ENCODE results near the gene FDXR. TPM values are rescaled to one million over a fixed set of nuclear protein-coding genes. Genes with fewer than 3 reads are reported as not detected.
"Not testable (repeated sequence)": the region's sequence is repeated elsewhere in the genome, so short reads cannot be mapped to it uniquely, and the experiment has no call there.

FDXR gene
- total RNA-seq, 1 donor = 23.5 TPM

- H3K4me1 ChIP-seq (ENCODE audit: insufficient read depth, low read length) = no peaks in the 10 kb centered on the region
- no peaks in the 10 kb centered on the region for H3K79me2 ChIP-seq (ENCODE audit: insufficient read depth, low read length)
- H3K27ac ChIP-seq (ENCODE audit: low read depth, low read length) = no peak overlapping the region
- H3K4me3 ChIP-seq (ENCODE audit: insufficient read depth, low read length) = no peak overlapping the region
- no peak for DNase-seq (ENCODE audit: insufficient read length, low spot score, missing footprints)
- H3K9me3 ChIP-seq (ENCODE audit: low read depth, low read length) = no peaks in the 10 kb centered on the region
- no peaks in the 10 kb centered on the region for H4K20me1 ChIP-seq (ENCODE audit: insufficient read depth, low read length)
- TF ChIP-seq, protein P1, sequence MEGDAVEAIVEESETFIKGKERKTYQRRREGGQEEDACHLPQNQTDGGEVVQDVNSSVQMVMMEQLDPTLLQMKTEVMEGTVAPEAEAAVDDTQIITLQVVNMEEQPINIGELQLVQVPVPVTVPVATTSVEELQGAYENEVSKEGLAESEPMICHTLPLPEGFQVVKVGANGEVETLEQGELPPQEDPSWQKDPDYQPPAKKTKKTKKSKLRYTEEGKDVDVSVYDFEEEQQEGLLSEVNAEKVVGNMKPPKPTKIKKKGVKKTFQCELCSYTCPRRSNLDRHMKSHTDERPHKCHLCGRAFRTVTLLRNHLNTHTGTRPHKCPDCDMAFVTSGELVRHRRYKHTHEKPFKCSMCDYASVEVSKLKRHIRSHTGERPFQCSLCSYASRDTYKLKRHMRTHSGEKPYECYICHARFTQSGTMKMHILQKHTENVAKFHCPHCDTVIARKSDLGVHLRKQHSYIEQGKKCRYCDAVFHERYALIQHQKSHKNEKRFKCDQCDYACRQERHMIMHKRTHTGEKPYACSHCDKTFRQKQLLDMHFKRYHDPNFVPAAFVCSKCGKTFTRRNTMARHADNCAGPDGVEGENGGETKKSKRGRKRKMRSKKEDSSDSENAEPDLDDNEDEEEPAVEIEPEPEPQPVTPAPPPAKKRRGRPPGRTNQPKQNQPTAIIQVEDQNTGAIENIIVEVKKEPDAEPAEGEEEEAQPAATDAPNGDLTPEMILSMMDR (IDR thresholded peaks at IDR 0.05; ENCODE audit: extremely low read depth, low read depth, low read length) = no peak
- H3K4me2 ChIP-seq (ENCODE audit: insufficient read depth, low read length) = no peak overlapping the region
- no peaks in the 10 kb centered on the region for H3K36me3 ChIP-seq (ENCODE audit: insufficient read depth, low read length)
- peaks cover 5% of the 10 kb centered on the region for H3K27me3 ChIP-seq (ENCODE audit: insufficient read depth, low read length)
- no peak overlapping the region for H2AFZ ChIP-seq (ENCODE audit: low read length)
These were observed 34.2 kb upstream of the FDXR start for GRCh38 chr17:74907012-74907411.

DNA sequence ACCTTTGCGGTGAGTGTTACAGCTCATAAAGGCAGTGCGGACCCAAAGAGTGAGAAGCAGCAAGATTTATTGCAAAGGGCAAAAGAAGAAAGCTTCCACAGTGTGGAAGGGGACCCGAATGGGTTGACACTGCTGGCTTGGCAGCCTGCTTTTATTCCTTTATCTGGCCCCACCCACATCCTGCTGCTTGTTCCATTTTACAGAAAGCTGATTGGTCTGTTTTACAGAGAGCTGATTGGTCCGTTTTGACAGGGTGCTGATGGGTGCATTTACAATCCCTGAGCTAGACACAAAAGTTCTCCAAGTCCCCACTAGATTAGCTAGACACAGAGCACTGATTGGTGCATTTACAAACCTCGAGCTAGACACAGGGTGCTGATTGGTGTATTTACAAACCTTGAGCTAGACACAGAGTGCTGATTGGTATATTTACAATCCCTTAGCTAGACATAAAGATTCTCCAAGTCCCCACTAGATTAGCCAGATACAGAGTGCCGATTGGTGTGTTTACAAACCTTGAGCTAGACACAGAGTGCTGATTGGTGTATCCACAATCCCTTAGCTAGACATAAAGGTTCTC lies 33.5 kb upstream of the FDXR start:
- not testable (repeated sequence) for H3K36me3 ChIP-seq (ENCODE audit: insufficient read depth, low read length); H3K4me3 ChIP-seq (ENCODE audit: insufficient read depth, low read length); H3K4me1 ChIP-seq (ENCODE audit: insufficient read depth, low read length); H3K4me2 ChIP-seq (ENCODE audit: insufficient read depth, low read length); H2AFZ ChIP-seq (ENCODE audit: low read length); H3K79me2 ChIP-seq (ENCODE audit: insufficient read depth, low read length); H3K27me3 ChIP-seq (ENCODE audit: insufficient read depth, low read length); H3K9me3 ChIP-seq (ENCODE audit: low read depth, low read length); H4K20me1 ChIP-seq (ENCODE audit: insufficient read depth, low read length); DNase-seq (ENCODE audit: insufficient read length, low spot score, missing footprints); H3K27ac ChIP-seq (ENCODE audit: low read depth, low read length)

GRCh38 chr17:74904687-74905409 lies 32.1 kb upstream of the FDXR start:
- TF ChIP-seq, protein P1 (IDR thresholded peaks at IDR 0.05; ENCODE audit: extremely low read depth, low read depth, low read length) = no peak
- DNase-seq (ENCODE audit: insufficient read length, low spot score, missing footprints) = peak; percentile 62
- Histone ChIP-seq H3K4me1 (ENCODE audit: insufficient read depth, low read length) (no peaks in the 10 kb centered on the region), H3K9me3 (ENCODE audit: low read depth, low read length) (no peaks in the 10 kb centered on the region), H4K20me1 (ENCODE audit: insufficient read depth, low read length) (no peaks in the 10 kb centered on the region), H3K4me3 (ENCODE audit: insufficient read depth, low read length) (no peak overlapping the region), H3K27ac (ENCODE audit: low read depth, low read length) (no peak overlapping the region), H3K36me3 (ENCODE audit: insufficient read depth, low read length) (no peaks in the 10 kb centered on the region), H3K27me3 (ENCODE audit: insufficient read depth, low read length) (peaks cover 5% of the 10 kb centered on the region), H3K79me2 (ENCODE audit: insufficient read depth, low read length) (no peaks in the 10 kb centered on the region), H2AFZ (ENCODE audit: low read length) (no peak overlapping the region), H3K4me2 (ENCODE audit: insufficient read depth, low read length) (no peak overlapping the region)

DNA sequence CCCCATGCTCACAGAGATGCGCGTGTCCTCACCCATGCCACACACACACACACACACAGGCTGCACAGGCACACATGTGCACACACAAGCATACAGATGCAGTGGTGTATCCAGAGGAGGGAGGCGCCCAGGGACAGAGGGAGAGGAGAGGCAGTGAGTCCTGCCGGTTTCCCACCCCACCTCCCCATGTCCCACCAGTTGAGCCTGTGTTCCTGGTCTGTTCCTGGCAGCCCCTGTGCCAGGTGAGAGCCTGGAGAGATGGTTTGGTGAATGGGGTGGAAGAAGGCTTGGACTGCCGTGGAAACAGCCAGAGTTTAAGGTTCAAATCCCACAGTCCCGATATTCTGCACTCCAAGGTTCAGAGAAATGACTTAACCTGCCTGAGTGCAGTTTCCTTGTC lies 30.9 kb upstream of the FDXR start:
- peak; percentile 65 for DNase-seq (ENCODE audit: insufficient read length, low spot score, missing footprints)
- Histone ChIP-seq H3K4me3 (ENCODE audit: insufficient read depth, low read length) (no peak overlapping the region), H3K9me3 (ENCODE audit: low read depth, low read length) (no peaks in the 10 kb centered on the region), H3K4me2 (ENCODE audit: insufficient read depth, low read length) (no peak overlapping the region), H3K4me1 (ENCODE audit: insufficient read depth, low read length) (no peaks in the 10 kb centered on the region), H2AFZ (ENCODE audit: low read length) (no peak overlapping the region), H3K27ac (ENCODE audit: low read depth, low read length) (no peak overlapping the region), H3K27me3 (ENCODE audit: insufficient read depth, low read length) (peaks cover 8% of the 10 kb centered on the region), H3K79me2 (ENCODE audit: insufficient read depth, low read length) (no peaks in the 10 kb centered on the region), H3K36me3 (ENCODE audit: insufficient read depth, low read length) (no peaks in the 10 kb centered on the region), H4K20me1 (ENCODE audit: insufficient read depth, low read length) (no peaks in the 10 kb centered on the region)
- TF ChIP-seq, protein P1 (IDR thresholded peaks at IDR 0.05; ENCODE audit: extremely low read depth, low read depth, low read length) = no peak

Data from osteoblast (primary cell).